Measurements from ENCODE around the gene PPP1R15B. TPM values are rescaled to one million over a fixed set of nuclear protein-coding genes. Genes with fewer than 3 reads are reported as not detected.
A peak's percentile ranks its signal among the peaks of the same experiment; 100 is the strongest.

The PPP1R15B gene
- total RNA-seq, 1 donor = 49.7 TPM

DNA sequence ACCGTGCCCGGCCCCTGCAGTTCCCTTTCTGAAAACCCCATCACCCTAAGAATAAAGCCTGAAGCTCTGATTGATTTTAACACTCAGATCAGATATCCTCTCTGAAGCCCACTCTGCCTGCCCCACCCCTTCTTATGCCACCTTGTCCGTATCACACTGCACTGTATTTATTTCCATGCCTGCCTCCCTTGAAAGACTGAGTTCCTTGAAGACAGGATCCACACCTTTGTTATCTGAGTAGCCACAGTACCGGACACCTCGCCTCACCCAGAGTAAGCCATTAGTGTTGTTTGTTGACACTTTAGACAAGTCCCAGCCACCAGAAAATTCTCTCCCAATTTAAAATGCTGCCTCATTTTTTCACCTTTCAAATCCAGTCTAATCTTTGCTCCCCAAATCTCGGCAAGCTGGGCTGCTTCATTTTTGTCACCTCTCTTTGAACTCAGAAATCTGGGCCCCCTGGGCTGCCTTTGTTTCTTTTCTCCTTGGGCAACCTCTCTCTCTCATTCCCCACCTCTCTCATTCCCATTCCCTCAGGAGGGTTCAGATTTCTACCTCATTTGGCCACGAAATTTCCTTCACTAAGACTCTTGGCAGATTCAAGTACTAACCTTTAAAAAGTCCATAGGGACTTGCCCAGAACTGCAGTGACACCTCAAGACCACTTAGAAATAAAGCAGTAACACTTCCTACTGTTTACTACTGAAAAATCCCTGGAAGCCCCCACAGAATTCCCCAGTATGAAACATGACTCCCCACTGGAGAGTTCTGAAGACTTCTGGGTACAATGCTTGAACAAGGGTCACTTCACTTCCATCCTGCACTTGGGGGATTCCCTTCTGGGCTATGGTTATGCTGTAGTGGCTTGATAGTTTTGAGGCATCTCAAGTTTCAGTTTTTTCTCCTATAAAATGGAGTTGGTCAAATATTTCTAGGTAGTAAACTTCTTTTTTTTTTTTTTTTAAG is 8.7 kb upstream of the PPP1R15B start:
- H3K4me3 ChIP-seq (ENCODE audit: low read depth, low read length) = no peak overlapping the region
- DNase-seq (ENCODE audit: low read depth) = no peak
- TF ChIP-seq, protein P1, sequence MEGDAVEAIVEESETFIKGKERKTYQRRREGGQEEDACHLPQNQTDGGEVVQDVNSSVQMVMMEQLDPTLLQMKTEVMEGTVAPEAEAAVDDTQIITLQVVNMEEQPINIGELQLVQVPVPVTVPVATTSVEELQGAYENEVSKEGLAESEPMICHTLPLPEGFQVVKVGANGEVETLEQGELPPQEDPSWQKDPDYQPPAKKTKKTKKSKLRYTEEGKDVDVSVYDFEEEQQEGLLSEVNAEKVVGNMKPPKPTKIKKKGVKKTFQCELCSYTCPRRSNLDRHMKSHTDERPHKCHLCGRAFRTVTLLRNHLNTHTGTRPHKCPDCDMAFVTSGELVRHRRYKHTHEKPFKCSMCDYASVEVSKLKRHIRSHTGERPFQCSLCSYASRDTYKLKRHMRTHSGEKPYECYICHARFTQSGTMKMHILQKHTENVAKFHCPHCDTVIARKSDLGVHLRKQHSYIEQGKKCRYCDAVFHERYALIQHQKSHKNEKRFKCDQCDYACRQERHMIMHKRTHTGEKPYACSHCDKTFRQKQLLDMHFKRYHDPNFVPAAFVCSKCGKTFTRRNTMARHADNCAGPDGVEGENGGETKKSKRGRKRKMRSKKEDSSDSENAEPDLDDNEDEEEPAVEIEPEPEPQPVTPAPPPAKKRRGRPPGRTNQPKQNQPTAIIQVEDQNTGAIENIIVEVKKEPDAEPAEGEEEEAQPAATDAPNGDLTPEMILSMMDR (IDR thresholded peaks at IDR 0.05; ENCODE audit: insufficient read depth, low read depth, low read length) = no peak

DNA sequence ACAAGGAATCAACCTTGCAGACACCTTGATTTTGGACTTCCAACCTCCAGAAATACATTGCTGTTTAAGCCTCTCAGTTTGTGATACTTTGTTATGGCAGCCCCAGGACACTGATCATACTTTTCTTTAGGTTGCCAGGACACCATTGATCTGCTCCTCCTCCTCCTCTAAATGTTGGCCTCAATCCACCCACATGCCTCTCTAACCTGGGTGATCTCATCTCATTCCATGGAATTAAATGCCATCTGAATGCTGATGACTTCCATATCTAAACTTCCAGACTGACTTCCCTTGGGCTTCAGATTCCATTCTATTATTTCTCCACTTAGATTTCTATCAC is 7.4 kb upstream of the PPP1R15B start:
- TF ChIP-seq, protein P1 (IDR thresholded peaks at IDR 0.05; ENCODE audit: insufficient read depth, low read depth, low read length) = no peak
- no peak overlapping the region for H3K4me3 ChIP-seq (ENCODE audit: low read depth, low read length)
- no peak for DNase-seq (ENCODE audit: low read depth)

DNA sequence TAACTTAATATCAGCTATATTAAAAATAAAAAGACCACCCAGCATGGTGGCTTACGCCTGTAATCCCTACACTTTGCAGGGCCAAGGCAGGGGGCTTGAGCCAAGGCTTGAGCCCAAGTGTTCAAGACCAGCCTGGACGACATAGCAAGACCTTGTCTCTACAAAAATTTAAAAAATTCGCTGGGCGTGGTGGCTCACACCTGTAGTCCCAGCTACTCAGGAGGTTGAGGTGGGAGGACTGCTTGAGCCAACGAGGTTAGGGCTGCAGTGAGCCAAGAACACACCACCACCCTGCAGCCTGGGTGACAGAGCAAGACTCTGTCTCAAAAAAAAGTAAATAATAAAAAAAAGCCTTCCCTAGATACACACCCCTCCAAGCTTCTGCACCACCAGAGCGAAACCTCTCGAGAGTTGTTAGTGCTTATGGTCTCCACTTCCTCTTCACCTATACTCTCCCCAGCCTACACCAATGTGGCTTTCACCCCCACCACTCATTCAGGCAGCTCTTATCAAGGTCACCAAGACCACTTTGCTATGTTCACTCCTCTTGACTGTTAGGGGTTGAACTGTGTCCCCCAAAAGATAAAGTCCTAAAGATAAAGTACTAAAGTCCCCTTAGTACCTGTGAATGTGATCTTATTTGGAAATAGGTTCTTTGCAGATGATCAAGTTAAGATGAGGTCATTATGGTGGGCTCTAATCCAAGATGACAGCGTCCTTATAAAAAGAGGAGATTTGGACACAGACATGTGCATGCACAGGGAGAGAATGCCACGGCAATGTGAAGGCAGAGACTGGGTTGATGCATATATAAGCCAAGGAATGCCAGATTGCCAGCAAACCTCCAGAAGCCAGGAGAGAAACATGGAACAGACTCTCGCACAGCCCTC is 6.8 kb upstream of the PPP1R15B start:
- peak; percentile 48 for DNase-seq (ENCODE audit: low read depth)
- TF ChIP-seq, protein P1 (IDR thresholded peaks at IDR 0.05; ENCODE audit: insufficient read depth, low read depth, low read length) = no peak

DNA sequence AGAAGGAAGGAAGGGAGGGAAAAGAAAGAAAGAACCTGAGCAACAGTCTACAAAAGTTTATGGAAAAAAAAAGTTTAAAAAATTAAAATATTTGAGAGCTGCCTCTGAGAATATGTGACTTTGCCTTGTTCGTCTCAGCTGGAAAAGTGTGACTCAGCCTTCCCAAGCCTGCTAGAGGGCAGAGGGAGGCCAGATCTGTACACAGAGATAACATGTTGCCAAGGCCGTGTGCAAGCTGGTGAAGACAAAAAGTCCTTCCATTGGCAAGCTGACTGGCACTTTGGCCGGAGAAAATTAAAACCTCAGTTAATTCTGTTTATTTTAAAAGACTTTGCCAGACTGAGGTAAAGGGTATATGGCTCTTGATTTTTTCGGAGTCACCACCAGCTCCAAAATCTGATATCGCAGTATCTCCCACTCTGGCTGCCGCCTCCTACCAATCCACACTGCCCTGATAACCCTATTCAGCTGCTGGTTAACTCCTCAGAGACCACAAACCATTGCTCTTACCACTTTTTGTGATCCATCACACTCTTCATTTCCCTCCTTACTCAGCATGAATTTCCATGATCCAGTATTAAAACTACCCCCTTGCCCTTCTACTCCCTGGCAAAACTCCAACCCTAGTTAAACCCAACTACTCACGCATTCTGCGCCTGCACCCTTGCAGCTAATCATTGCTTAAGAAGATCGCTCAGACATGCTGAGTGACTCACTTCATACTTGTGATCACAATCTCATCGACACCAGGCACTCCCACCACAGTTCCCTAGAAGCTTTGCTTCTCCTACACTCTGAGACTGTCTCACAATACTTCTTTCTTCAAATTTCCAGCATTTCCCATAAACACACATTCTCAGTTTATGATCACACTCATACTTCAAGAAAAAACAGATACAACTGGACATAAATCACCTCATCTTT is 5.7 kb upstream of the PPP1R15B start:
- peak overlapping the region; percentile 43 for H3K4me3 ChIP-seq (ENCODE audit: low read depth, low read length)
- TF ChIP-seq, protein P1 (IDR thresholded peaks at IDR 0.05; ENCODE audit: insufficient read depth, low read depth, low read length) = no peak
- DNase-seq (ENCODE audit: low read depth) = peak; percentile 99

More for the DNA sequence above, 6.8 kb upstream of the PPP1R15B start:
- H3K4me3 ChIP-seq (ENCODE audit: low read depth, low read length) = peak overlapping the region; percentile 11

DNA sequence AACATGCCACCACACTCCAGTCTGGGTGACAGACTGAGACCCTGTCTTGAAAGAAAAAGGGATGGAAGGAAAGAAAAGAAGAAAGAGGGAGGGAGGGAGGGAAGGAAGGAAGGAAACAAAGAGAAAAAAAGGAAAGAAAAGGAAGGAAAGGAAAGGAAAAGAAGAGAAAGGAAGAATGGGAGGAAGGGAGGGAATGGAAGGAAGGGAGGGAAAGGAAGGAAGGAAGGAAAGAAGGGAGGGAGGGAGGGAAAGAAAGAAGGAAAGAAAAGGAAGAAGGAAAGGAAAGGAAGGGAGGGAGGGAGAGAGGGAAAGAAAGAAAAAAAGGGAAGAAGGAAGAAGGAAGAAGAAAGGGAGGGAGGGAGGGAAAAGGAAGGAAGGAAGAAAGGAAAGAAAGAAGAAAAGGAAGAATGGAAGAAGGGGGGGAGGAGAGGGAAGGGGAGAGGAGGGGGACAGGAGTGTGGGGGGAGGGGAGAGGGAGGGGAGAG is 5.0 kb upstream of the PPP1R15B start:
- TF ChIP-seq, protein P1 (IDR thresholded peaks at IDR 0.05; ENCODE audit: insufficient read depth, low read depth, low read length) = no peak
- no peak for DNase-seq (ENCODE audit: low read depth)
- no peak overlapping the region for H3K4me3 ChIP-seq (ENCODE audit: low read depth, low read length)

DNA sequence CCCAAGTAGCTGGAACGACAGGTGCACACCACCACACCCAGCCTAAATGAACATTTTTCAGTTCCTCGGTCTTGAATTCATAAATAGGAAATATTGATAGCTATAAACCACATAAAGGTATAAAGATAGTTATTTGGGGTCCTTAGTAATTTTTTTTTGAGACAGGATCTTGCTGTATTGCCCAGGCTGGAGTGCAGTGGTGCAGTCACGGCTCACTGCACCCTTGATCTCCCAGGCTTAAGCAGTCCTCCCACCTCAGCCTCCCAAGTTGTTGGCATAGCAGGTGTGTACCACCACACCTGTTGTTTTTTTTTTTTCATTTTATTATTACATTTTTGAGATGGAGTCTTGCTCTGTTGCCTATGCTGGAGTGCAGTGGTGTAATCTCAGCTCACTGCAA is 3.7 kb upstream of the PPP1R15B start:
- TF ChIP-seq, protein P1 (IDR thresholded peaks at IDR 0.05; ENCODE audit: insufficient read depth, low read depth, low read length) = no peak
- no peak overlapping the region for H3K4me3 ChIP-seq (ENCODE audit: low read depth, low read length)
- no peak for DNase-seq (ENCODE audit: low read depth)

Data from fibroblast of villous mesenchyme (primary cell).